GM21526 (cell line): ENCODE measurements around the gene UPB1.

Source experiments
- ATAC-seq: cut with Tn5 transposase; IDR thresholded peaks from one replicate; pipeline ENCODE4 v1.9.1; 2021; ENCODE audit warnings: moderate library complexity; ENCODE audit not compliant: unreplicated experiment, low FRiP score

UPB1 gene

GRCh38 chr22:24494528-24495364 is at the start of gene UPB1:
TSS of gene UPB1 (plus strand) at chr22:24495332. CDS start at chr22:24495404, 72 bp downstream.
- ATAC-seq, result no peak

DNA sequence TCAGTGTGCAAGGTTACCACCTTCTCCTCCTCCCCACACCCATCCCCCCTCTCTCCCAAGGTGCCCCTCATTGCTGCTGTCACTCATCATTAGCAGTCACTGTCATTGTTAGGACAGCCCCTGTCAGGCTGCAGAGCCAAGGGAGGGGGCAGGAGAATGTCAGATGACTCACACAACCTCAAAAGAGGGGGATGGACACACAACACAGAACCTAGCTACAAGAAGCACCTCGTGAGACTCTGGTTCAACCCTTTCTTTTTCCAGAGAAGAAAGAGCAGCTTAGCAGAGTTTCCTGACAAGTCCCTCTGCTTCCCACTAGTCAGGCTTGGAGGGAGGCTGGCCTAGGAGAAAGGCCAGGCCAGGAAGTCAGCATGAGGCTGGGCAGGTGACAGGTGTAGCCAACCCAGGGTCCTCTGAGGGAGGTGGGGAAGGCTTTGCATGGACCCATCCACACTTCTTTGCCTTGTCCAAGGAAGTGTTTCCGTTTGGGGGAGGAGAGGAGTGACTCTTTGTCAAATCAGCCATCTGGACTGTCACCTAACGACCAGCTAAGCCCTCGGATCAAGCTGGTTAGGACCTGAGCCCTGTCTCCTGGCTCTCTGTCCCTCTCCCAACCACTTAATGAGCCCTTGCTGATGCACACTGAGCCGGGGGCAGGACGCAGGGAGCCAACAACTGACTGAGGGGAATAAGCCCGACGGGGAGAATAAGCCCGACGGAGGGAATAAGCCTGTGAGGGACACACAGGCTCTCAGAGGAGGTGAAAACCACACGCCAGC is 49.5 kb upstream of the UPB1 start:
- ATAC-seq, result no peak

DNA sequence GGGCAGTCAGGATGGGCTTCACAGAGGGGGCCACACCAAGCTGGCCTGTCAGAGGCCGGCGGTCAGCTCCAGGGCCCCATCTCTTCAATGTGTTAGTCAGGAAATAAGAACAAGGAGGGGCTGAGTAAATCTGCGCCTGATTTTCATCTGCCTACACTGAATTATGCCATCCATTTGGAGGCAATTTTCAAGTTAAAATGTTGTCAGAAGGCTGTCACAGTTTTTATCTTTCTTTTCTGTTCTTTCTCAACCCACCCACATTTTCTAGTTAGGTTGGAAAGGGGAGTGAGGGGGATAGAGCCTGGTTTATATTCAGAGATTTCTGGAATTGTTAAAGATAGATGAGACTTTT is 48.9 kb upstream of the UPB1 start:
- ATAC-seq, result no peak

- no peak for ATAC-seq
Observed at GRCh38 chr22:24450610-24451009, 44.5 kb upstream of the UPB1 start.

GRCh38 chr22:24451162-24451561 is 44.0 kb upstream of the UPB1 start:
- ATAC-seq, result no peak

- no peak for ATAC-seq
Observed at GRCh38 chr22:24453853-24454252, 41.3 kb upstream of the UPB1 start.

DNA sequence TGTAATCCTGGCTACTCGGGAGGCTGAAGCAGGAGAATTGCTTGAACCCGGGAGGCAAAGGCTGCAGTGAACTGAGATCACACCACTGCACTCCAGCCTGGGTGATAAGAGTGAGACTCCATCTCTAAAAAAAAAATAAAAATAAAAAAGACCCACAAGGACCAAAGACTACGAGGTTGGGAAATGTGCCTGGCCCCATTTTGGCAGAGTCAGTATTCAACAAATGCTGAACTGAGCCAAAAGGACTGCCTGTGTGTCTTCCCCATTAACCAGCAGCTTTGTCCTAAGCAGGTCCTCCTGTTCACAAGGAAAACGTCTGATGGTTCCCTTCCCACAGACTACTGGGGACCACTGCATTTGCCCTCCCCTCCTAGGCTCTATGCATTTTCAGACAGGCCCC is 40.1 kb upstream of the UPB1 start:
- ATAC-seq, result no peak

DNA sequence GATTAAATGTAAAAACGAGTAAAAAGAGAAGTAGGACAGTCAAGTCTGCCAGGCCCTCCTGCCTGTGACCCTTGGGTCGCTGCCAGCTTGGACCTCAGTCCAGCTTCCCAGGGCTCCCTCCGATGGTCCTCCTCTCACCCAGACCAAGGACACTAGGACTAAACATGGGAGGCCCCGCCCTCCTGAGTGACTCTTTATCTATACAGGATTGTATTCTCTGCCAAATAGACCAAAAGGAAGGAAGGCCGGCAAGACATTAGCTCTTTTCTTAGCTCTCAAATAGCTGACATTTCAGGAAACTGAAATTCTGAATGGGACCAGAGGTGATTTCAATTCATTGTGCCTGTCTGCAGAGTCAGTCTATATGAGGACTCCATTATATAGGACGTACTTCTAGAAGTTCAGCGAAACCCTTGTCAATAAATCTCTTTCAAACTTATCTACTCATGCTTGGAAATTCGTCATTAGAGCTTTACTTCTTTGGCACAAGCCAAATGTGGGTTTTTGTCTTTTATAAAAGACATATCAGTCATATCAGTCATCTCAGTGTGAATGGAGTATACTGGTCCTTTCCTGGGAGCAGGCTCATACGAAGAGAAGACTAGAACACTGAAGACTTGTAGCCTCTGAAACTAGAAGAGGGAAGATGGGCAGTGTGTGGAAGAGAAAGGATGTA is 39.2 kb upstream of the UPB1 start:
- ATAC-seq, result no peak

DNA sequence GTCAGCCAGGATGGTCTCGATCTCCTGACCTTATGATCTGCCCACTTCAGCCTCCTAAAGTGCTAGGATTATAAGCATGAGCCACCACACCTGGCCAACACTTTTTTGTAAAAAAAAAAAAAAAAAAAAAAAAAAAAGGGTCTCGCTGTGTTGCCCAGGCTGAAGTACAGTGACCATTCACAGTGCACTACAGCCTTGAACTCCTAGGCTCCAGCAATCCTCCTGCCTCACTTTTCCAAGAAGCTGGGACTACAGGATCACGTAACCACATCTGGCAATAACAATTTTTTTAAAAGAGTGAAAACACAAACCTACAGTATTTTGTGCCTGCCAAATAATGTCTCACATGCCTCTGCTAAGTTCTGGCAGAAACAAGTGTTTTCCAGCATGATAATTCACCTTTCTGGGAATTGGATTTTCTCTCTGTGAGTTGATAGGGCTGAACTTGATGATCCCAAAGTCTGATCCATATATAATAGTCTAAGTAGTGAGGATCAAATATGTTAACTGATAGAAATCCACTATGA is 37.2 kb upstream of the UPB1 start:
- no peak for ATAC-seq

- no peak for ATAC-seq
Observed at GRCh38 chr22:24459911-24460310, 35.2 kb upstream of the UPB1 start.

DNA sequence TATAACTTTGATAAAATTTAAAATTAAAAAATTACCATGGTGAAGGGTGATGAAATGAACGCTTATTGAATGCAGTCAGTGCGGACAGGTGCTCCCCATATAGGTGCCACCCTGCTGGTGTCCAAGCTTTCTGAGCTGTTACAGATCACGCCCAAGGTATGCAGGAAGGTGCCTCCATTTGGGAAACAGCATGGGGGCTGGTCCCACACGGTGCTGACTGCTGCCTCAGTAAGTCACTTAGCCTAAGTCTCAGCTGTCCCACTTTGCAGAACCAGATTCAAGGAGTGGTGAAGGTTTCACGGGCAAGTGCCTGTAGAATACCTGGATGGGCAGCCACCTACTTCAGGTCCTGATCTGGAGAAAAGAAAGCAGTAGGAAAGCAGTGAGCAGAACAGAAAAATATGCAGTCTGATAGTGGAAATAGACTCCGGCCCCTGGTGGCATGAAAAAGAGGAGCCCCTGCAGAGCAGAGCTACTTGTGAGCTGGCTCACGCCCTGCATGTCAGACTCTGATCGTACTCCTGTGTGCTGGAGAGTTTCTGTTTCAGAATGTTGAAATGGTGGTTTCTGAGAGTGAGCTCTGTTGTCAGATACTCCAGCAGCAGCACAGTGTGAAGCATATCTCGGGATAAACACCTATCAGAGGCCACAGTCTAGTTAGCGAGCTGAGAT is 34.6 kb upstream of the UPB1 start:
- no peak for ATAC-seq

DNA sequence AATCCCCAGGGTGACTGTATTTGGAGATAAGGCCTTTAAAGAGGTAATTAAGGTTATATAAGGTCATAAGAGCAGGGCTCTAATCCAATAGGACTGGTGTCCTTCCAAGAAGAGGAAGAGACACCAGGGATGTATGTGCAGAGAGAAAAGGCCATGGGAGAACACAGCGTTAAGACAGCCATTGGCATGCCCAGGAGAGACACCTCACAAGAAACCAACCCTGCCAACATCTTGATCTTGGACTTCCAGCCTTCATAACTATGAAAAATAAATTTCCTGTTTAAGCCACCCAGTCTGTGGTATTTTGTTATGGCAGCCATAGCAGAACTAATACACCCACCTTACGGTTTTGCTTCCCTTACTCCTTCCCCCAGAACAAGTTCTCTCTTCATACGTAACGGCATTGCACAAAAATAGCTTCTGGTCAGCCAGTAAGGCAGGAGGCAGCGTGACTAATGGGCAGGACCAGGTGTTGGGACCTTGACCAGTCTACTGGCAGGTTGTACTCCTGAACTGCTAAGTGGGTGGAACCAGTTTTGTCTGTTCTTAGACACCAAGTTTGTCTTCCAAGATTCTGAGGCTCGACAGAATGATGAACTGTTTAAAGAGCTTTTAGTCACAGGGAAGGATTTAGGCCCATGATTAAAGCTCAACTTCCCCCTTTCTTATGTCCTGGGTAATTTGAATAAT is 31.9 kb upstream of the UPB1 start:
- no peak for ATAC-seq

DNA sequence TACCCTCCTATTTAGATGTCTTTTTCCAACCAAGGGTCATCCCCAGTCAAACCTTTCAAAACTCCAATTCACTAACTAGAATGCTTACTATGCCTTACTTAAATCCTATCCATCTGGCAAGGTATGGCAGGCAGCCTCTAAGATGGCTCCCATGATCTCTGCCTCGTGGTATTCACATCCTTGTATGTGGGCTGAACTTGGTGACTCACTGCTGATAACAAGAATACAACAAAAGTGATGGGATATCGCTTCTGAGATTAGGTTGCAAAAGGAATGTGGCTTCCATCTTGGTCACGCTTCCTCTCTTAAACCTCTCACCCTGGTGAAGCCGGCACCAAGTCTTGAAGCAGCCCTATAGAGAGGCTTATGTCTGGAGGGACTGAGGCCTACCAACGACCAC is 29.6 kb upstream of the UPB1 start:
- ATAC-seq, result no peak

DNA sequence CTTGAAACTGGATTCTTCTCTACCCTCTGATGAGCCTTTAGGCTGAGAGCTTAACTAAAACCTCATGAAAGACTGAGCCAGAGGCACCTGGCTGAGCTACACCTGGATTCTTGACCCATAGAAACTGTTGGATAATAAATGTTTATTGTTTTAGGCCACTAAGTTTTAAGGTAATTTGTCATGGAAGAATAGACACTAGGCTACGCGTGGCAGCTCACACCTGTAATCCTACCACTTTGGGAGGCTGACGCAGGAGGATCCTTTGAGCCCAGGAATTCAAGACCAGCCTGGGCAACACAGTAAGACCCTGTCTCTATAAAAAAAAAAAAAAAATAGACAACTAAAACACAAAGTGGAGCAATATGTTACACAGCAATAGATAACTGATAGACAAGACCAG is 29.2 kb upstream of the UPB1 start:
- ATAC-seq, result no peak

- ATAC-seq, result no peak
Observed at GRCh38 chr22:24466716-24467328, 28.3 kb upstream of the UPB1 start.

GRCh38 chr22:24467340-24467739 is 27.8 kb upstream of the UPB1 start:
- no peak for ATAC-seq

DNA sequence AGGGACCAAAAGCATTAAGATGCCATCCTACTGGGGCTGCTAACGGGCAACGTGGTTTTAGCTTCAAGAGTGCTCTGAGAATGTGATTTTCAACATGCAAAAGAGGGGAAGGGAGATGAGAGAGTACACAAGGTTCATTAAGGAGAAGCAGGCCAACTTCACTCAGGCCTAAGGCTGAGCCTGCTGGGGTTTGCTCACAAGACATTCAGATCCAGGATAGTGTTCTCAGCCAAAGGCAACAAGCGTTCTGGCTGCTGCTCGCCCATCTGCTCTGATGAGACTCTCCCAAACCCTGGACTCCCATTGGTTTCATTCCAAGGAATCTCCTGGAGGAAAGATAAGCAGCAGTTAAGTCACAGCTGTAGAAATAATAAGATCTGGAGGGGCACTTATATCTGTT is 23.6 kb upstream of the UPB1 start:
- ATAC-seq, result no peak

GRCh38 chr22:24473284-24473683 is 21.8 kb upstream of the UPB1 start:
- no peak for ATAC-seq

DNA sequence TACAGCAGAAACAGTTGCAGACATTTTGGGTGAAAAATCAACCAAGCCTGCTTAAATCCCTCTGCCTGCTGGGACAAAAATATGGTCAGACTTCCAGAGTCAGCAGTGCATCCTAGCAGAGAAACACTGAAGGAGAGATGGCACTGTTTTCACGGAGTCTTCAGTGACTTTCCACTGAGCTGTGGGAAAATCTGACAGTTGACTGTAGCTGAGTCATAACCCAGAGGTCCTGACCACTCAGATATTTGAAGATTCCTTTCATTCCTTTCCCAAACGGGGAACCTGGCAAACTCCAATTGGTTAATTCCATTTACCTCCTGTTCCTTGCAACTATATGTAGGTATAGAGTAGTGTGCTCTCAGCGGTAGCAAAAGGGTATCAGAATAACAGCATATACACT is 20.9 kb upstream of the UPB1 start:
- no peak for ATAC-seq
